Mesendoderm (in vitro differentiated cells): ENCODE measurements around the gene PDE11A.

ENCODE experiments used
- DNase-seq: peaks from one replicate; pipeline ENCODE4 v3.0.0; 2013
- H2AK5ac ChIP-seq: 2 replicates; pipeline ENCODE4 v1.6.1; 2013; ENCODE audit warnings: low read length, inconsistent platforms
- H2BK120ac ChIP-seq: 2 replicates; pipeline ENCODE4 v1.6.1; 2013; ENCODE audit warnings: low read depth, mild to moderate bottlenecking, low read length, moderate library complexity, mixed read lengths
- H2BK15ac ChIP-seq: replicated peaks from 2 replicates; pipeline ENCODE4 v1.6.1; 2013; ENCODE audit warnings: low read depth, mild to moderate bottlenecking, moderate library complexity
- H2BK5ac ChIP-seq: 2 replicates; pipeline ENCODE4 v1.6.1; 2013; ENCODE audit warnings: low read length, inconsistent platforms
- H3K18ac ChIP-seq: 2 replicates; pipeline ENCODE4 v1.6.1; 2013; ENCODE audit warnings: mild to moderate bottlenecking, low read length, mixed read lengths
- H3K23ac ChIP-seq: one replicate; pipeline ENCODE4 v1.6.1; 2013; ENCODE audit warnings: low read length
- H3K27ac ChIP-seq: 2 replicates; pipeline ENCODE4 v1.5.1; 2013; ENCODE audit warnings: low read depth, mild to moderate bottlenecking, inconsistent platforms, low read length, moderate library complexity
- H3K27me3 ChIP-seq: 2 replicates; pipeline ENCODE4 v1.6.1; 2013; ENCODE audit warnings: low read length, control low read depth, mild to moderate bottlenecking, inconsistent platforms; ENCODE audit not compliant: insufficient read depth, poor library complexity
- H3K36me3 ChIP-seq: 2 replicates; pipeline ENCODE4 v1.6.1; 2013; ENCODE audit warnings: low read length, inconsistent platforms; ENCODE audit not compliant: control insufficient read depth, insufficient read depth
- H3K4ac ChIP-seq: one replicate; pipeline ENCODE4 v1.6.1; 2013; ENCODE audit warnings: low read depth, mild to moderate bottlenecking, low read length, moderate library complexity
- H3K4me1 ChIP-seq: 2 replicates; pipeline ENCODE4 v1.6.1; 2013; ENCODE audit warnings: low read depth, low read length, inconsistent platforms; ENCODE audit not compliant: control insufficient read depth
- H3K4me2 ChIP-seq: 2 replicates; pipeline ENCODE4 v1.6.1; 2013; ENCODE audit warnings: low read length
- H3K4me3 ChIP-seq: 2 replicates; pipeline ENCODE4 v1.5.1; 2013; ENCODE audit warnings: mild to moderate bottlenecking, low read length
- H3K56ac ChIP-seq: one replicate; pipeline ENCODE4 v1.6.1; 2013; ENCODE audit warnings: low read length
- H3K79me1 ChIP-seq: 2 replicates; pipeline ENCODE4 v1.6.1; 2013; ENCODE audit warnings: low read length, inconsistent platforms
- H3K79me2 ChIP-seq: 2 replicates; pipeline ENCODE4 v1.6.1; 2013; ENCODE audit warnings: mild to moderate bottlenecking, low read length; ENCODE audit not compliant: control insufficient read depth, insufficient read depth
- H3K9ac ChIP-seq: 2 replicates; pipeline ENCODE4 v1.6.1; 2013; ENCODE audit warnings: low read length, inconsistent platforms
- H4K5ac ChIP-seq: one replicate; pipeline ENCODE4 v1.6.1; 2013; ENCODE audit warnings: low read length
- H4K8ac ChIP-seq: one replicate; pipeline ENCODE4 v1.6.1; 2013; ENCODE audit warnings: low read depth, mild to moderate bottlenecking, control low read depth, low read length, moderate library complexity
- WGBS: extraction: QIAGEN DNeasy Blood & Tissue Kit; methylation state at CpG from one replicate; pipeline ENCODE4 v1.1.7; 2013; ENCODE audit warnings: low lambda C conversion rate, missing lambda C conversion rate; ENCODE audit not compliant: insufficient coverage; ENCODE audit errors: extremely low coverage; 5-methylcytosine and 5-hydroxymethylcytosine counted together

PDE11A gene

GRCh38 chr2:177874686-177875085 lies 197.9 kb downstream of the PDE11A start:
- H3K27ac ChIP-seq, result no peak overlapping the region
- no peak overlapping the region for H3K9ac ChIP-seq
- no peak overlapping the region for H2BK15ac ChIP-seq
- H3K27me3 ChIP-seq, result no peaks in the 10 kb centered on the region
- H3K4me3 ChIP-seq, result no peak overlapping the region
- H2AK5ac ChIP-seq, result no peak overlapping the region
- H4K5ac ChIP-seq, result no peak overlapping the region
- H3K79me1 ChIP-seq, result no peaks in the 10 kb centered on the region
- no peak overlapping the region for H3K23ac ChIP-seq
- H3K79me2 ChIP-seq, result no peaks in the 10 kb centered on the region
- no peak overlapping the region for H4K8ac ChIP-seq
- DNase-seq, result no peak
- no CpG with 5 or more reads among the region's 4 CpGs for WGBS
- H2BK120ac ChIP-seq, result no peak overlapping the region
- no peaks in the 10 kb centered on the region for H3K4me1 ChIP-seq
- H2BK5ac ChIP-seq, result no peak overlapping the region
- H3K4me2 ChIP-seq, result no peak overlapping the region
- H3K36me3 ChIP-seq, result no peaks in the 10 kb centered on the region
- H3K4ac ChIP-seq, result no peak overlapping the region
- H3K56ac ChIP-seq, result no peak overlapping the region
- no peak overlapping the region for H3K18ac ChIP-seq

GRCh38 chr2:177873915-177874314 lies 198.7 kb downstream of the PDE11A start:
- no peak overlapping the region for H3K9ac ChIP-seq
- H3K27me3 ChIP-seq, result no peaks in the 10 kb centered on the region
- H3K79me2 ChIP-seq, result no peaks in the 10 kb centered on the region
- no peaks in the 10 kb centered on the region for H3K36me3 ChIP-seq
- no peak overlapping the region for H3K27ac ChIP-seq
- no CpG with 5 or more reads among the region's 1 CpG for WGBS
- no peak overlapping the region for H4K5ac ChIP-seq
- H4K8ac ChIP-seq, result no peak overlapping the region
- no peak overlapping the region for H3K4ac ChIP-seq
- no peaks in the 10 kb centered on the region for H3K4me1 ChIP-seq
- H2AK5ac ChIP-seq, result no peak overlapping the region
- no peak overlapping the region for H2BK120ac ChIP-seq
- no peak overlapping the region for H3K56ac ChIP-seq
- H2BK5ac ChIP-seq, result no peak overlapping the region
- no peak overlapping the region for H3K18ac ChIP-seq
- no peak for DNase-seq
- H3K4me2 ChIP-seq, result no peak overlapping the region
- no peak overlapping the region for H2BK15ac ChIP-seq
- H3K4me3 ChIP-seq, result no peak overlapping the region
- no peak overlapping the region for H3K23ac ChIP-seq
- H3K79me1 ChIP-seq, result no peaks in the 10 kb centered on the region

GRCh38 chr2:177872286-177872685 lies 200.3 kb downstream of the PDE11A start:
- Histone ChIP-seq H4K5ac (no peak overlapping the region), H3K27me3 (no peaks in the 10 kb centered on the region), H3K27ac (no peak overlapping the region), H3K4me3 (no peak overlapping the region), H3K23ac (no peak overlapping the region), H3K56ac (no peak overlapping the region), H3K4me1 (no peaks in the 10 kb centered on the region), H3K36me3 (no peaks in the 10 kb centered on the region), H4K8ac (no peak overlapping the region), H3K9ac (no peak overlapping the region), H3K79me1 (no peaks in the 10 kb centered on the region), H3K4me2 (no peak overlapping the region), H3K4ac (no peak overlapping the region), H2BK120ac (no peak overlapping the region), H2BK5ac (no peak overlapping the region), H3K18ac (no peak overlapping the region), H3K79me2 (no peaks in the 10 kb centered on the region), H2AK5ac (no peak overlapping the region), H2BK15ac (no peak overlapping the region)
- no peak for DNase-seq

DNA sequence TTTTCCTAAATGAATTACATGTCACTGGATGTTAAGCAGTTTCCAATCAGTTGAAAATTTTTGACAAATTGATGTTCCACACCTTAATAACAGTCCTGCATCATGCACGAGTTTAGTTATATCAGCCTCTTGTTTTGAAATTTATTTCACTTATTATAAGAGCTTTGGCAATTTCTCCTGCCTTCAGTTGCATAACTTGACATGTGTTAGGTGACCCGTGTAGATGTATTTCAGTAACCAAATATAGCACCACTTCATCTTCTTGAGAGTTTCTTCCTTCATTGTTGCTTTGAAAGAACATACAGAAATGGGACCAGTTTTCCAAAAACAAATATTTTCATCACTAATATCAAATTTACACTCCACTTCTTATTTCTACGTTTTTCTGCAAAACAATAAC lies 202.7 kb downstream of the PDE11A start:
- no peak overlapping the region for H3K4me3 ChIP-seq

GRCh38 chr2:177869209-177869608 lies 203.4 kb downstream of the PDE11A start:
- Histone ChIP-seq H3K4me1 (no peaks in the 10 kb centered on the region), H3K36me3 (no peaks in the 10 kb centered on the region), H3K56ac (no peak overlapping the region), H3K4me2 (no peak overlapping the region), H3K79me1 (no peaks in the 10 kb centered on the region), H4K8ac (no peak overlapping the region), H3K23ac (no peak overlapping the region), H3K4me3 (no peak overlapping the region), H4K5ac (no peak overlapping the region), H2BK5ac (no peak overlapping the region), H2BK15ac (no peak overlapping the region), H3K4ac (no peak overlapping the region), H3K79me2 (no peaks in the 10 kb centered on the region), H3K18ac (no peak overlapping the region), H3K9ac (no peak overlapping the region), H3K27me3 (no peaks in the 10 kb centered on the region), H2BK120ac (no peak overlapping the region), H3K27ac (no peak overlapping the region), H2AK5ac (no peak overlapping the region)
- WGBS, result no CpG with 5 or more reads among the region's 3 CpGs
- DNase-seq, result no peak

More for the DNA sequence above, 202.7 kb downstream of the PDE11A start:
- no peak overlapping the region for H3K4ac ChIP-seq
- H4K5ac ChIP-seq, result no peak overlapping the region
- no peak overlapping the region for H4K8ac ChIP-seq
- no peak for DNase-seq
- no peaks in the 10 kb centered on the region for H3K79me1 ChIP-seq
- no peak overlapping the region for H3K56ac ChIP-seq
- H3K18ac ChIP-seq, result no peak overlapping the region
- H3K4me1 ChIP-seq, result no peaks in the 10 kb centered on the region
- no peak overlapping the region for H3K27ac ChIP-seq
- no peak overlapping the region for H2AK5ac ChIP-seq
- no peak overlapping the region for H2BK15ac ChIP-seq
- no peak overlapping the region for H3K4me2 ChIP-seq
- WGBS, result 100% methylated on average over 1 of the region's 3 CpGs
- H2BK120ac ChIP-seq, result no peak overlapping the region
- no peaks in the 10 kb centered on the region for H3K36me3 ChIP-seq
- no peak overlapping the region for H3K9ac ChIP-seq
- H3K23ac ChIP-seq, result no peak overlapping the region
- no peaks in the 10 kb centered on the region for H3K27me3 ChIP-seq
- no peak overlapping the region for H2BK5ac ChIP-seq
- no peaks in the 10 kb centered on the region for H3K79me2 ChIP-seq

GRCh38 chr2:177868806-177869205 lies 203.8 kb downstream of the PDE11A start:
- Histone ChIP-seq H3K56ac (no peak overlapping the region), H2BK120ac (no peak overlapping the region), H4K5ac (no peak overlapping the region), H3K79me2 (no peaks in the 10 kb centered on the region), H3K4ac (no peak overlapping the region), H3K18ac (no peak overlapping the region), H2BK5ac (no peak overlapping the region), H3K27me3 (no peaks in the 10 kb centered on the region), H3K36me3 (no peaks in the 10 kb centered on the region), H3K4me1 (no peaks in the 10 kb centered on the region), H3K4me3 (no peak overlapping the region), H3K4me2 (no peak overlapping the region), H3K9ac (no peak overlapping the region), H2AK5ac (no peak overlapping the region), H2BK15ac (no peak overlapping the region), H4K8ac (no peak overlapping the region), H3K27ac (no peak overlapping the region), H3K23ac (no peak overlapping the region), H3K79me1 (no peaks in the 10 kb centered on the region)
- DNase-seq, result no peak
